Panc1 (cell line): ENCODE measurements around the gene ASCC3.

Source experiments
- POLR2AphosphoS5 ChIP-seq: IDR thresholded peaks from 2 replicates; pipeline ENCODE4 v1.6.1; 2012; ENCODE audit warnings: mild to moderate bottlenecking, low read depth, low read length, moderate library complexity
- TF ChIP-seq, protein P1 (sequence below): fragments of 450-650 bp; IDR thresholded peaks from 2 replicates; pipeline ENCODE4 v1.5.1; 2017; ENCODE audit warnings: mild to moderate bottlenecking

DNA sequence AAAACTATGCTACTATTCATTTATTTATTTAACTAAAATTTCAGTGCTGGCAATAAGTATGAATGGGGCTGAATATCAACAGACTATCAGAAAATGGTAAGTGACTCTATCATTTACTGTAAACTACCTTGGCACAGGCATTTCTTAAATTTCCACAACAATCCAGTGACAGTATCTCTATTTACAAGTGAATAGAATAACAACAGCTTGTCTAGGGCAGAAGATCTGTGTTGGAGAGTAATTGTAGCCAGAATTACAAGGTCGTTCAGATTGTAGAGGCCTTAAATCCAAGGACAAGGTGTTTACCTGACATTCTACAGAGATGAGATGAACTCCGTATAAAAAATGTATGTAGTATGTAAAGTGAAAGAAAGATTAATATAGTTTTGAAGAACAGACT, 222.6 kb downstream of the ASCC3 start:
- TF ChIP-seq, protein P1, sequence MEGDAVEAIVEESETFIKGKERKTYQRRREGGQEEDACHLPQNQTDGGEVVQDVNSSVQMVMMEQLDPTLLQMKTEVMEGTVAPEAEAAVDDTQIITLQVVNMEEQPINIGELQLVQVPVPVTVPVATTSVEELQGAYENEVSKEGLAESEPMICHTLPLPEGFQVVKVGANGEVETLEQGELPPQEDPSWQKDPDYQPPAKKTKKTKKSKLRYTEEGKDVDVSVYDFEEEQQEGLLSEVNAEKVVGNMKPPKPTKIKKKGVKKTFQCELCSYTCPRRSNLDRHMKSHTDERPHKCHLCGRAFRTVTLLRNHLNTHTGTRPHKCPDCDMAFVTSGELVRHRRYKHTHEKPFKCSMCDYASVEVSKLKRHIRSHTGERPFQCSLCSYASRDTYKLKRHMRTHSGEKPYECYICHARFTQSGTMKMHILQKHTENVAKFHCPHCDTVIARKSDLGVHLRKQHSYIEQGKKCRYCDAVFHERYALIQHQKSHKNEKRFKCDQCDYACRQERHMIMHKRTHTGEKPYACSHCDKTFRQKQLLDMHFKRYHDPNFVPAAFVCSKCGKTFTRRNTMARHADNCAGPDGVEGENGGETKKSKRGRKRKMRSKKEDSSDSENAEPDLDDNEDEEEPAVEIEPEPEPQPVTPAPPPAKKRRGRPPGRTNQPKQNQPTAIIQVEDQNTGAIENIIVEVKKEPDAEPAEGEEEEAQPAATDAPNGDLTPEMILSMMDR, result no peak
- no peak for TF ChIP-seq POLR2AphosphoS5
